ENCODE measurements around the gene IL12A. TPM values are rescaled to one million over a fixed set of nuclear protein-coding genes. Genes with fewer than 3 reads are reported as not detected.

Gene IL12A
- under 1 TPM; 0.19 to 0.65 TPM for total RNA-seq

DNA sequence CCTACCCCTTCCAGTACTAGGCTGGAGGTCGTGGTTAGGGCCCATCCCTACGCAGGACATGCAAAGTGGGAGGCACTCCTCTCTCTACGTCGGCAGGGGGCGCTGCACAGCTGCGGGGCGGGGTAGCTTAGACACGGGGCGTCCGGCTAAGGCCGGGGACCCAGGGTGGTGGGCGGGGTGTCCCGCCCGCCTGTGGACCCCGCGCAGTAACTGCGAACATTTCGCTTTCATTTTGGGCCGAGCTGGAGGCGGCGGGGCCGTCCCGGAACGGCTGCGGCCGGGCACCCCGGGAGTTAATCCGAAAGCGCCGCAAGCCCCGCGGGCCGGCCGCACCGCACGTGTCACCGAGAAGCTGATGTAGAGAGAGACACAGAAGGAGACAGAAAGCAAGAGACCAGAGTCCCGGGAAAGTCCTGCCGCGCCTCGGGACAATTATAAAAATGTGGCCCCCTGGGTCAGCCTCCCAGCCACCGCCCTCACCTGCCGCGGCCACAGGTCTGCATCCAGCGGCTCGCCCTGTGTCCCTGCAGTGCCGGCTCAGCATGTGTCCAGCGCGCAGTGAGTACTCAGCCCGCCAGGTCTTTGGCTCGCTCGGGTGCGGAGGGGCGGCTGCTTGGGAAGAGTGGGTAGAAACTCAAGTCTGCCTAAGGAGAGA is at the start of gene IL12A:
Gene IL12A (plus strand): TSS at position 219 of the 655 bp plus-strand sequence.
- Mint-ChIP-seq H3K27ac (no peak within 1 kb of the TSS), H3K9me3 (no peaks in the 10 kb centered on the region), H3K4me1 (peaks cover 12% of the 10 kb centered on the region), H3K27me3 (peaks cover 30% of the 10 kb centered on the region), H3K4me3 (peak within 1 kb of the TSS; percentile 81), H3K36me3 (no peaks in the 10 kb centered on the region)
- DNase-seq: peak; percentile 83
- ATAC-seq (ENCODE audit: low read depth): peak; percentile 93
- POLR2A ChIA-PET: interaction anchor here (1.7 kb wide), 1 partner anchor 410 kb away, joined by 3 read pairs; the partner anchor contains the start of gene IFT80

- no peak overlapping the region for H3K4me3 Mint-ChIP-seq
- H3K27me3 Mint-ChIP-seq: no peaks in the 10 kb centered on the region
- no peaks in the 10 kb centered on the region for H3K36me3 Mint-ChIP-seq
- no peak for DNase-seq
- H3K4me1 Mint-ChIP-seq: peaks cover 2% of the 10 kb centered on the region
- H3K27ac Mint-ChIP-seq: no peak overlapping the region
- peak; percentile 45 for ATAC-seq (ENCODE audit: low read depth)
- H3K9me3 Mint-ChIP-seq: peaks cover 1% of the 10 kb centered on the region
- POLR2A ChIA-PET: no interaction called here
Observed at GRCh38 chr3:159941038-159942000, 47.3 kb upstream of the IL12A start.

GRCh38 chr3:159944781-159945180 is 43.9 kb upstream of the IL12A start:
- Mint-ChIP-seq H3K27me3 (peaks cover 2% of the 10 kb centered on the region), H3K27ac (no peak overlapping the region), H3K36me3 (no peaks in the 10 kb centered on the region), H3K4me3 (no peak overlapping the region), H3K4me1 (peaks cover 2% of the 10 kb centered on the region), H3K9me3 (no peaks in the 10 kb centered on the region)
- POLR2A ChIA-PET: no interaction called here
- ATAC-seq (ENCODE audit: low read depth): no peak
- no peak for DNase-seq

GRCh38 chr3:159945930-159946329 is 42.7 kb upstream of the IL12A start:
- Mint-ChIP-seq H3K36me3 (no peaks in the 10 kb centered on the region), H3K9me3 (no peaks in the 10 kb centered on the region), H3K4me3 (no peak overlapping the region), H3K27ac (no peak overlapping the region), H3K27me3 (peaks cover 4% of the 10 kb centered on the region), H3K4me1 (peaks cover 2% of the 10 kb centered on the region)
- POLR2A ChIA-PET: no interaction called here
- no peak for ATAC-seq (ENCODE audit: low read depth)
- no peak for DNase-seq

- Mint-ChIP-seq H3K9me3 (no peaks in the 10 kb centered on the region), H3K36me3 (no peaks in the 10 kb centered on the region), H3K4me1 (no peaks in the 10 kb centered on the region), H3K27ac (no peak overlapping the region), H3K4me3 (no peak overlapping the region), H3K27me3 (peaks cover 8% of the 10 kb centered on the region)
- POLR2A ChIA-PET: no interaction called here
- DNase-seq: no peak
- ATAC-seq (ENCODE audit: low read depth): no peak
Observed at GRCh38 chr3:159947220-159947619, 41.4 kb upstream of the IL12A start.

GRCh38 chr3:159948429-159949144 is 40.0 kb upstream of the IL12A start:
- Mint-ChIP-seq H3K27me3 (peaks cover 8% of the 10 kb centered on the region), H3K27ac (no peak overlapping the region), H3K4me1 (no peaks in the 10 kb centered on the region), H3K9me3 (no peaks in the 10 kb centered on the region), H3K4me3 (no peak overlapping the region), H3K36me3 (no peaks in the 10 kb centered on the region)
- POLR2A ChIA-PET: no interaction called here
- no peak for DNase-seq
- ATAC-seq (ENCODE audit: low read depth): no peak

- no peak for DNase-seq
- Mint-ChIP-seq H3K27me3 (peaks cover 11% of the 10 kb centered on the region), H3K4me3 (no peak overlapping the region), H3K27ac (no peak overlapping the region), H3K9me3 (no peaks in the 10 kb centered on the region), H3K4me1 (no peaks in the 10 kb centered on the region), H3K36me3 (no peaks in the 10 kb centered on the region)
- no peak for ATAC-seq (ENCODE audit: low read depth)
- POLR2A ChIA-PET: no interaction called here
Observed at GRCh38 chr3:159950156-159950898, 38.3 kb upstream of the IL12A start.

DNA sequence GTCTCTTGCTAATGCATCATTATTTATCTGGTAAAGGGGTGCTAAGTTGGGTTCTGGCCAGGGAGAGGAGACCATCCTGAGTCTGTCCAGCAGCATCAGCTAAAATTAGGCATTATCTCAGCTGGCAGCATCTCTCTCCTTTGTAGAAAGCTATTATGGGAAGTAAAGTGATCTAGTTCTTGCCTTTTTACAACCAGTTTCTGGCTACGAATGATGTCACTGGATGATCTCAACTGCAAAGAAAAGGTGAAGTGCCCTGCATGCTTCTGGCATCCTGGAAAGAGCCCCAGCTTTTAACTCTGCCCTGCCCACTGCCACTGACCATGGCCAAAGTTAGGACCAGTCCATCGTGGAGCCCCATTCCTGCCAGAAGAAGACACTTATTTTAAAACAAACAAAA is 37.1 kb upstream of the IL12A start:
- H3K27ac Mint-ChIP-seq: no peak overlapping the region
- H3K4me1 Mint-ChIP-seq: no peaks in the 10 kb centered on the region
- POLR2A ChIA-PET: no interaction called here
- DNase-seq (no peak), ATAC-seq (ENCODE audit: low read depth) (no peak)
- no peaks in the 10 kb centered on the region for H3K9me3 Mint-ChIP-seq
- H3K4me3 Mint-ChIP-seq: no peak overlapping the region
- peaks cover 11% of the 10 kb centered on the region for H3K27me3 Mint-ChIP-seq
- no peaks in the 10 kb centered on the region for H3K36me3 Mint-ChIP-seq

GRCh38 chr3:159953325-159954085 is 35.1 kb upstream of the IL12A start:
- H3K27me3 Mint-ChIP-seq: peaks cover 12% of the 10 kb centered on the region
- ATAC-seq (ENCODE audit: low read depth) (no peak), DNase-seq (no peak)
- no peak overlapping the region for H3K4me3 Mint-ChIP-seq
- H3K4me1 Mint-ChIP-seq: no peaks in the 10 kb centered on the region
- no peak overlapping the region for H3K27ac Mint-ChIP-seq
- H3K9me3 Mint-ChIP-seq: no peaks in the 10 kb centered on the region
- H3K36me3 Mint-ChIP-seq: no peaks in the 10 kb centered on the region
- POLR2A ChIA-PET: no interaction called here

GRCh38 chr3:159960188-159961148 is 28.2 kb upstream of the IL12A start:
- no peaks in the 10 kb centered on the region for H3K36me3 Mint-ChIP-seq

GRCh38 chr3:159964166-159964973 is 24.3 kb upstream of the IL12A start:
- Mint-ChIP-seq H3K4me3 (no peak overlapping the region), H3K27ac (no peak overlapping the region), H3K27me3 (peaks cover 2% of the 10 kb centered on the region), H3K4me1 (no peaks in the 10 kb centered on the region), H3K36me3 (no peaks in the 10 kb centered on the region), H3K9me3 (no peaks in the 10 kb centered on the region)
- POLR2A ChIA-PET: no interaction called here
- DNase-seq (no peak), ATAC-seq (ENCODE audit: low read depth) (no peak)

More at GRCh38 chr3:159960188-159961148, 28.2 kb upstream of the IL12A start:
- Mint-ChIP-seq H3K4me3 (no peak overlapping the region), H3K4me1 (no peaks in the 10 kb centered on the region), H3K27me3 (peaks cover 5% of the 10 kb centered on the region), H3K27ac (no peak overlapping the region), H3K9me3 (no peaks in the 10 kb centered on the region)
- no peak for DNase-seq
- POLR2A ChIA-PET: no interaction called here
- ATAC-seq (ENCODE audit: low read depth): no peak

Data from activated naive CD8-positive, alpha-beta T cell treated with anti-CD3 and anti-CD28 coated beads, Interleukin-2, amount 10 ng/mL, durations not matched to agents 7 days and 5 days (primary cell).